Left ventricle myocardium superior (tissue), 1 donor: ENCODE results near the gene UNC5B. TPM values are rescaled to one million over a fixed set of nuclear protein-coding genes. Genes with fewer than 3 reads are reported as not detected.
"Not testable (repeated sequence)": the region's sequence is repeated elsewhere in the genome, so short reads cannot be mapped to it uniquely, and the experiment has no call there.

Source experiments
- ATAC-seq: fragments of 200-7000 bp; cut with Tn5 transposase; one replicate; pipeline ENCODE4 v1.9.1; 2020; ENCODE audit warnings: mild to moderate bottlenecking, moderate library complexity
- DNase-seq: peaks from one replicate; pipeline ENCODE4 v3.0.0-alpha.2; 2020
- intact Hi-C: fragments of 100-400 bp; cut with micrococcal nuclease; formaldehyde crosslinking; loops from one replicate; pipeline ENCODE4 v1.11.0; 2022
- total RNA-seq: library from RNA; stranded (reverse); fragmentation: NEBNext Ultra II Directional; extraction: Animal tissue kit (Norgen Biotek cat#: 25700); gene quantifications from one replicate; pipeline ENCODE4 v1.2.1, GENCODE V29; 2021
- donor health status: DM: no; HTN: yes; CAD: no; lungs with severe emphysema.

The UNC5B gene
- total RNA-seq, 1 donor from 2014 or later: 12.8 TPM

DNA sequence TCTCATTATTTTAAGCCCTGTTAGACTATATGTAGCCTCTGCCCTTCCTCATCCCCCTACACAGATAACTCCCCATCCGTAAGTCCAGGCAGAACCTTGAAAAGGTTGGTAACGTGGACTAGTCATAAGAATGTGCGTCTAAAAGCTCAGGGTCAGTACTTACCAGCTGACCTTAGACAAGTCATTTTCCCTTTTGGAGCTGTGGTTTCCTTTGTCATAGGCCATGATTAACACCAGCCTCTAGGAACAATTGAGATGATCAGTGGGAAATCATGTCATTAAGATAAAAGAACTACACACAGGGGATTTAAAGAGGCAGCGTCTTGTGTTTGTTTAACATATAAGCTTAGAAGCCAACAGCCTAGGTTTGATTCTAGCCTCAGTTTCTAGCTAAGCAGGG lies 6.9 kb upstream of the UNC5B start:
- ATAC-seq: no peak
- DNase-seq: no peak
- intact Hi-C loops: loop anchor here (10.0 kb wide), 1 partner anchor 281 kb away; no protein-coding TSS in a partner anchor

DNA sequence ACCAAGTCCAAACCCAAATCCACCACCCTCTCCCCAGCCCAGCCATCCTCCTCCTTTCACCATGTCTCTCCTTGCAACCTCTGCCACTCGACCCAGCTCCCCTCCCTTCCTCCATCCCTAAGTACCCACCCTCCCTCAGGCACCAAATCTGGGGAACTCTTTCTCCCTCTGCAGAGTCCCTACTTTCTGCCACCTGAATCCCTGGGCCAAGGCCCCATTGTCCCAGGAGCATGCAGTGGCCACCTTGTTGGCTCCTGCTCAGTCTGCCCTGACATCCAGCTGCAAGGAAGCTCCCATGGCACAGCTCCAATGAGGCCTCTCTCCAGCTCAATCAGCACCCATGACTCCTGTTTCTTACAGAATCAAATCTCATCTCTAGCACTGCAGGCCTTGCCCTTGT lies 5.5 kb upstream of the UNC5B start:
- intact Hi-C loops: loop anchor here (10.0 kb wide), 1 partner anchor 282 kb away; no protein-coding TSS in a partner anchor
- DNase-seq: no peak
- ATAC-seq: no peak

- DNase-seq: no peak
- intact Hi-C loops: loop anchor here (10.0 kb wide), 1 partner anchor 283 kb away; no protein-coding TSS in a partner anchor
- ATAC-seq: no peak
These were observed 4.8 kb upstream of the UNC5B start for GRCh38 chr10:71207578-71207977.

- intact Hi-C loops: loop anchor here (10.0 kb wide), 1 partner anchor 285 kb away; no protein-coding TSS in a partner anchor
- DNase-seq (no peak), ATAC-seq (no peak)
These were observed 3.0 kb upstream of the UNC5B start for GRCh38 chr10:71209352-71209715.

DNA sequence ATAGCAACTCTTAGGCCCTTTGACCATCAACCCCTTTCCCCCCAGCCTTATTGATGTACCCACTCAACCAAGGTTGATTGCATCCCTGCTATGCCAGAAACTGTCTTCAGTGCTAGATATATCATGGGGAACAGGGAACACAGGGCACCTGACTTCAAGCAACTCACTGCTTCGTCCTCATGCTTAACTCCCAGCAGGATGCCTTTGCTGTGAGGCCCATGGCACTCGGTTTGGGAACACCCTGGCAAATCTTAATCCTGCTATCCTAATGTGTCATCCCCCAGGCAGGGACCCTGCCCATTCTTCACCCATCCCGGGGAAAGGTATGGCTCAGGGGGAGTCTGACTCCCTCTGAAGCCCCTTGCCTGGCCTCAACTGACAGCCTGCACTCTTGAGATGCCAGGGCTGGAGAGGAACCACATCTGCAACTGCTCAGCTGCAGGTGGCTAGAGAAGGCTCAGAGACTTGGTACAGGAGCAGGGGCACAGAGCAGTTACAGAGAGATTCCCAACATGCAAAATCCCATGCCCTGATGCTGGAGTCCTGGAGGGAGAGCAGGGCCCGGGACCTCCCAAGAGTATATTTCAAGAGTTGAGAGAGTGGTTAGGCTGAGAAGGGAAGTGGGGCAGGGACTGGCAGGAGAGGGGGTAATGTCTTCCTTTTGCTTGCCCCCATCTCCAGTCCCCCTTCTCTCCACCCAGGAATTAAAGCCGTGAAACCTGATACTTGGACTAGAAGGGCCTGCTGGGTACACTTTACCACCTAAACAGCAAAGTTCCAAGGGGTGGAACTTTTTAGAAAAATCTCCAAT lies 2.4 kb upstream of the UNC5B start:
- intact Hi-C loops: loop anchor here (5.0 to 10.0 kb wide), 2 partner anchors 62 to 285 kb away; no protein-coding TSS in a partner anchor
- ATAC-seq (no peak), DNase-seq (no peak)

DNA sequence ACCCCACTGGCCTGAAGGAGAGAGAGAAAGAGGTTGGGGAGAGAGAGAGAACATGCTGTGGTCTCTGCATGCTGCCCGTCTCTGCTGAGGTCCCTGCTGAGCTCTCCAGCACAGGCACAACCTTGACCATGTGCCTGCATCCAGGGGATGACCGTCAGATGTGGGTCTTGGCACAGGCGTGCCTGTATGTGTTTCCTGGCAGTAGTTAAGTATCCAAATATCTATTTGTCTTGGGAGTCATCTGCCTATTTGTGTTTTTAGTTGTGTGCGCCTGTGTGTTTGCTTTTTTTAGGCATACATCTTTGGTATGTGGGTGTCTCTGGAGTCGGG lies 1.9 kb upstream of the UNC5B start:
- intact Hi-C loops: loop anchor here (5.0 kb wide), 1 partner anchor 62 kb away; no protein-coding TSS in a partner anchor
- ATAC-seq: no peak
- DNase-seq: no peak

DNA sequence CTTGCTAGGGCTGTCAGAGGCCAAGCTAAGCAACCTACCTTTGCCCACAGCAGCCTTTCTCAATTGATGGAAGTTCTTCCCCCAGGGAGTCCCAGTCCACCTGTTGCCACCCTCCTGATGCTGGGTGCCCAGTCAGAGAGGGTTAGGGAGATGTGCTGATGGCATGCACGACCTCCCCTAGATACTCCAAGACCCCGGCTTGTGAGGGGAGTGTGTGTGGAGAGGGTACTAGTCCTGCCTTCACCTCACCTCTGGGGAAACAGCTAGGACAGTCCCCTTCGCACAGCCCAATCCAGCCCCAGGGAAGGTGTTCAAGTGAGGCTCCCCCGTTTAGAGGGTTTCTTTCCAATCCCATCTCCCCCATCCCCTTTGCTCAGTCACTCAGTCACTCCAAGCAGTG lies 1.3 kb upstream of the UNC5B start:
- intact Hi-C loops: loop anchor here (5.0 kb wide), 1 partner anchor 61 kb away; no protein-coding TSS in a partner anchor
- ATAC-seq (no peak), DNase-seq (no peak)

GRCh38 chr10:71211775-71212317 lies 524 bp upstream of the UNC5B start:
- no peak for ATAC-seq
- DNase-seq: no peak
- intact Hi-C loops: loop anchor here (5.0 kb wide), 1 partner anchor 60 kb away; no protein-coding TSS in a partner anchor

GRCh38 chr10:71213127-71213621 lies 804 bp downstream of the UNC5B start:
- peak; percentile 71 for DNase-seq
- peak; percentile 9 for ATAC-seq
- intact Hi-C loops: loop anchor here (5.0 kb wide), 1 partner anchor 59 kb away; no protein-coding TSS in a partner anchor

- DNase-seq (peak; percentile 47), ATAC-seq (no peak)
- intact Hi-C loops: loop anchor here (5.0 kb wide), 1 partner anchor 58 kb away; no protein-coding TSS in a partner anchor
These were observed 1.5 kb downstream of the UNC5B start for GRCh38 chr10:71213761-71214440.

DNA sequence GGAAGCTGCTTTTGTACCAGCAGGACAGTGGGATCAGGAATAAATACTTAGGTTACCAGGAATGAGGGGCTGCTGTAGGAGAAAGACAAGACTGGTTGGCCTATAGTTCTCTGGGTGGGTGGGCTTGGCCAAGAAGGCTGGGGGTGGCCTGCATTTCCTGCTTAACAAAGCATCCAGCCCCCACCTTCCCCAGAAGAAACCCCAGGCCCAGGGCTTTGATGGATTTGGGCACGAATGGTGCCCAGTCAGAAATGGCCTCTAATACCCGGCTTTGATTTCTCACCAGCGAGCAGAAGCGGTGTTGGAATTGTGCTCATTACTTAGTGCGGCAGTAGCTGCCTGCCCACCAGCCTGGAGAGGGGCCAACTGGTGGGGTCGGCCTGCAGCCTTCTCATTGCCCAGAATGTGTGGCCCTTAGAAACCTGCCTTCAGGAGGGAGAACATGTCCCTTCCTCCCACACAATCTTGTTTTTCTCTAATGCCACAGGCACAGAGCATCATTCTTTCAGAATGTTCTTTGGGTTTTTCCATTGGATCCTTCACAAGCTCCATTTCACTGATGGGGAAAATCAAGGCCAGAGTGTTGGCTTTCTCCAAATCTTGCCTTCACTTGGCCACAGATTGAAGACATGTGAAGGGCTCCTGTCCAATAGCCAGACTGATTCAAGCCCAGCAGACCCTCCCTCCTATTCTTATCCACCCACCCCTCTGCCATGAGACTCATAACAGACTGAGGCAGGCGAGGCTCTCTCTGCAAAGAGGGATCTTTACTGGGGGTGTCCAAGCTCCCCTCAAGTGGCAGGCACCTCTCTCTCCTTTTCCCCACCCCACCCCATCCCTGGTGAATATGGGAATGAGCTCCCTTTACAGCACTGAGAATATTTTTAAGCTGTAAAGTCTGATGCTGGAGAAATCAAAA lies 2.5 kb downstream of the UNC5B start:
- DNase-seq: no peak
- intact Hi-C loops: loop anchor here (5.0 kb wide), 1 partner anchor 57 kb away; no protein-coding TSS in a partner anchor

GRCh38 chr10:71216363-71216695 lies 4.0 kb downstream of the UNC5B start:
- intact Hi-C loops: no loop called here
- ATAC-seq (no peak), DNase-seq (no peak)

More for the DNA sequence above, 2.5 kb downstream of the UNC5B start:
- no peak for ATAC-seq

- DNase-seq: no peak
- intact Hi-C loops: no loop called here
- ATAC-seq: no peak
These were observed 4.4 kb downstream of the UNC5B start for GRCh38 chr10:71216751-71217265.

DNA sequence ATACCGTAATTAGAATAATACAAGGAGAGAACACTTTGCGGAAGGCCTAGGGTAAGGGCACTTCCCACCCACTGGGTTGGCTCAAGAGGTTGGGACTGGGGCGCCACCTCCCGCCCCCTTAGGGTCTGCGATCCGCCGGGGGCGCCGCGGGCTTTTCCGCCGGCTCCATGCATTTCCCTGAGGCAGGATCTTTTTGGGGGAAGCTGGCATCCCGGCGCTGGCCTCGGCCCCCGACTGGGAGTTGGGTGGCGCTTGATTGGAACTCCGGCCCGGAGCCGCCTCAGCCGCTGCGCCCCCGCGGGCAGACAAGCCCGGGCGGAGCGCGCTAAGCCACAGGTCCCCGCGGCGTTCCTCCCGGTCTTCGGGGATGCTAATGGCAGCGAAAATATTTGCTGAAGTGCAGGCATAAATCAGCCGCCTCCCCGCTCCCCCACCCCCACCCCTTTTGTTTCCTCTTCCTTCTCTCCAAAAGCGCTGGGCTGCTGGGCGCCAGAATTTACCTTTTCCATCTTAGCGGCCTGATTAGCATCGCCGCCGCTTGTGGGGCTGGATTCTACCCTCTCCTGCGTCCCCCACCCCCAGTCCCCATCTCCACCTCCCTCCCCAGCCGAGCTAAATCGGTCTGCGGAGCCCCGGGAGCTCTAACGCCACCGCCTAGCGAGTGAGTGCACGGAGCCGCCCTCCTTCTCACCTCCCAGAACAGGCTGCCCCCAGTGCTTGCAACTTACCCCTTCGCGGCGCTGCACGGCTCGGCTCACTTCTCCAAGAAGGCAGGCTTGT lies 5.1 kb downstream of the UNC5B start:
- peak; percentile 60 for DNase-seq
- intact Hi-C loops: no loop called here
- peak; percentile 54 for ATAC-seq

DNA sequence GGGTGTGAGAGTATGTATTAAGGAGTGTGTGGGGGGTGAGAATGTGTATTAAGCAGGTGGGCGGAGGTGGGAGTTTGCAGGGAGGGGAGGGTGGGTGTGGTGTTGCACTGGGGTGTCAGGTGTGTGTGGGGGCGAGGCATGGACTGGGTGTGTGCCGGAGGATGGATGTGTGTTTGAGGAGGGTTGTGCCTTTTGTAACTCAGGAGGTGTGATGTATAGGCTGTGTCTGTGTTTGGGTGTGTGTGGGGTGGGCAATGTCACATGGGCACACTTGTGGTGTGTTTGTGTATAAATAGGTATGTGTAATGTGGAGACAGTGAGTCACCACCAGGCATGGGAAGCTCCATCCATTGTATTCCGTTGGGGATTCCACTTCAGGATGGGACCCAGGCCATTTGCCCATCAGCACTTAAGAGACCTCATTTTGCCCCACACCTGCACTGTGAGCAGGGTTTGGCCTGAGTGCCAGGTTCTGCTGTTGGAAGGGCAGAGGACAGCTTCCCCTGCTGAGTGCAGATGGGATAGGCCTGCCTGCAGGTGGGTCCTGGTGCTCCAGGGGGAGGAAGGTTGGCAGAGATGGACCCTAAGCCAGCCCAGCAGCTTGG lies 5.8 kb downstream of the UNC5B start:
- DNase-seq (peak; percentile 65), ATAC-seq (peak; percentile 70)
- intact Hi-C loops: no loop called here

GRCh38 chr10:71218651-71219050 lies 6.3 kb downstream of the UNC5B start:
- intact Hi-C loops: no loop called here
- DNase-seq: no peak
- ATAC-seq: no peak

DNA sequence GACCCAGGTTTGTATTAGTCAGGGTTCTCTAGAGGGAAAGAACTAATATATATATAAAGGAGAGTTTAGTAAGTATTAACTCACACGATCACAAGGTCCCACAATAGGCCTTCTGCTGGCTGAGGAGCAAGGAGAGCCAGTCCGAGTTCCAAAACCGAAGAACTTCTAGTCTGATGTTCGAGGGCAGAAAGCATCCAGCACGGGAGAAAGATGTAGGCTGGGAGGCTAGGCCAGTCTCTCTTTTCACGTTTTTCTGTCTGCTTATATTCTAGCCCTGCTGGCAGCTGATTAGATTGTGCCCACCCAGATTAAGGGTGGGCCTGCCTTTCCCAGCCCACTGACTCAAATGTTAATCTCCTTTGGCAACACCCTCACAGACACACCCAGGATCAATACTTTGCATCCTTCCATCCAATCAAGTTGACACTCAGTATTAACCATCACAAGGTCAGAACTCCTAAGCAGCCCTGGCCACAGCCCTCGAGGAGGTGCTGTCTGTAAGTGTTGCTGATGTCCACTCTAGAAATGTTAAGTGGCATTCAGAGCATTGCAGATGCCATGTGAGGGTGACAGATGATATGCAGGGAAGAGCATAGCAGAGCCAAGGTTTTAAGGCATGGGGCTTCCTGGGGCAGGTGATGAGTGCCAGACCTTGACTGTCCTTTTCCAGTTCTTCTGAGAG lies 7.0 kb downstream of the UNC5B start:
- intact Hi-C loops: not testable (repeated sequence)
- peak; percentile 64 for ATAC-seq

More for the DNA sequence above, 7.0 kb downstream of the UNC5B start:
- DNase-seq: not testable (repeated sequence)
